ENCODE measurements around the gene JAGN1. TPM values are rescaled to one million over a fixed set of nuclear protein-coding genes. Genes with fewer than 3 reads are reported as not detected.
"Not testable (repeated sequence)": the region's sequence is repeated elsewhere in the genome, so short reads cannot be mapped to it uniquely, and the experiment has no call there.

The JAGN1 gene
- total RNA-seq: 38.7 and 56.0 TPM in 2 replicates

- no peak for TF ChIP-seq CTCF (IDR thresholded peaks at IDR 0.05; ENCODE audit: insufficient read depth, low read length, poor library complexity, severe bottlenecking)
- Histone ChIP-seq H3K27me3 (ENCODE audit: control insufficient read depth, insufficient read depth, low read length) (no peaks in the 10 kb centered on the region), H3K36me3 (ENCODE audit: control insufficient read depth, insufficient read depth, low read length) (no peaks in the 10 kb centered on the region), H3K4me3 (ENCODE audit: low read depth, low read length) (peak within 1 kb of the TSS; percentile 72)
- DNase-seq (ENCODE audit: low read depth): no peak
These were observed at the start of gene JAGN1 for GRCh38 chr3:9890249-9891071. TSS of gene JAGN1 (plus strand) at chr3:9890610. CDS start at chr3:9890723, 113 bp downstream.

GRCh38 chr3:9841015-9841414, 49.4 kb upstream of the JAGN1 start:
- Histone ChIP-seq H3K27me3 (ENCODE audit: control insufficient read depth, insufficient read depth, low read length) (no peaks in the 10 kb centered on the region), H3K4me3 (ENCODE audit: low read depth, low read length) (no peak overlapping the region), H3K36me3 (ENCODE audit: control insufficient read depth, insufficient read depth, low read length) (peaks cover 5% of the 10 kb centered on the region)
- no peak for TF ChIP-seq CTCF (IDR thresholded peaks at IDR 0.05; ENCODE audit: insufficient read depth, low read length, poor library complexity, severe bottlenecking)
- DNase-seq (ENCODE audit: low read depth): no peak

- Histone ChIP-seq H3K27me3 (ENCODE audit: control insufficient read depth, insufficient read depth, low read length) (no peaks in the 10 kb centered on the region), H3K36me3 (ENCODE audit: control insufficient read depth, insufficient read depth, low read length) (peaks cover 5% of the 10 kb centered on the region), H3K4me3 (ENCODE audit: low read depth, low read length) (peak within 1 kb of the TSS; percentile 85)
- no peak for TF ChIP-seq CTCF (IDR thresholded peaks at IDR 0.05; ENCODE audit: insufficient read depth, low read length, poor library complexity, severe bottlenecking)
- DNase-seq (ENCODE audit: low read depth): peak; percentile 55
These were observed 46.5 kb upstream of the JAGN1 start, which contains the start of gene RPUSD3 for GRCh38 chr3:9843715-9844438. TSS of gene RPUSD3 (minus strand) at chr3:9844008. CDS start at chr3:9843990, 18 bp downstream.

- Histone ChIP-seq H3K27me3 (ENCODE audit: control insufficient read depth, insufficient read depth, low read length) (no peaks in the 10 kb centered on the region), H3K36me3 (ENCODE audit: control insufficient read depth, insufficient read depth, low read length) (no peaks in the 10 kb centered on the region), H3K4me3 (ENCODE audit: low read depth, low read length) (no peak overlapping the region)
- no peak for DNase-seq (ENCODE audit: low read depth)
- TF ChIP-seq CTCF (IDR thresholded peaks at IDR 0.05; ENCODE audit: insufficient read depth, low read length, poor library complexity, severe bottlenecking): no peak
These were observed 44.2 kb upstream of the JAGN1 start for GRCh38 chr3:9846231-9846630.

- no peak for TF ChIP-seq CTCF (IDR thresholded peaks at IDR 0.05; ENCODE audit: insufficient read depth, low read length, poor library complexity, severe bottlenecking)
- H3K4me3 ChIP-seq (ENCODE audit: low read depth, low read length): no peak overlapping the region
- no peak for DNase-seq (ENCODE audit: low read depth)
- H3K27me3 ChIP-seq (ENCODE audit: control insufficient read depth, insufficient read depth, low read length): no peaks in the 10 kb centered on the region
- H3K36me3 ChIP-seq (ENCODE audit: control insufficient read depth, insufficient read depth, low read length): no peaks in the 10 kb centered on the region
These were observed 43.4 kb upstream of the JAGN1 start for GRCh38 chr3:9846931-9847488.

GRCh38 chr3:9847870-9848269, 42.5 kb upstream of the JAGN1 start:
- not testable (repeated sequence) for H3K36me3 ChIP-seq (ENCODE audit: control insufficient read depth, insufficient read depth, low read length); DNase-seq (ENCODE audit: low read depth); H3K27me3 ChIP-seq (ENCODE audit: control insufficient read depth, insufficient read depth, low read length); H3K4me3 ChIP-seq (ENCODE audit: low read depth, low read length)
